RWPE2 (cell line): ENCODE data around the gene SPRR4.

Experiments used
- ATAC-seq: fragments of 200-7000 bp; cut with Tn5 transposase; 3 replicates; pipeline ENCODE4 v1.9.1; 2021; ENCODE audit warnings: low read depth
- DNase-seq: peaks from one replicate; pipeline ENCODE4 v3.0.0-alpha.2; 2020; ENCODE audit warnings: low spot score
- H3K27ac ChIP-seq: fragments of 450-650 bp; 2 replicates; pipeline ENCODE4 v1.5.1; 2017; ENCODE audit warnings: mild to moderate bottlenecking; ENCODE audit not compliant: poor library complexity, severe bottlenecking
- H3K27me3 ChIP-seq: fragments of 250-450 bp; sonication (Bioruptor Pico); 2 replicates; pipeline ENCODE4 v1.5.1; 2021; ENCODE audit warnings: mild to moderate bottlenecking, moderate library complexity; ENCODE audit not compliant: insufficient read depth, poor library complexity, severe bottlenecking
- H3K36me3 ChIP-seq: fragments of 250-450 bp; sonication (Bioruptor Pico); 2 replicates; pipeline ENCODE4 v1.5.1; 2020; ENCODE audit warnings: low read depth, mild to moderate bottlenecking, moderate library complexity
- H3K4me1 ChIP-seq: fragments of 250-450 bp; sonication (Bioruptor Pico); 2 replicates; pipeline ENCODE4 v1.5.1; 2021; ENCODE audit warnings: mild to moderate bottlenecking, moderate library complexity; ENCODE audit not compliant: insufficient read depth, poor library complexity, severe bottlenecking
- H3K4me3 ChIP-seq: fragments of 250-450 bp; sonication (Bioruptor Pico); 2 replicates; pipeline ENCODE4 v1.5.1; 2021; ENCODE audit warnings: mild to moderate bottlenecking, moderate library complexity; ENCODE audit not compliant: severe bottlenecking
- H3K9me3 ChIP-seq: fragments of 250-450 bp; sonication (Bioruptor Pico); 2 replicates; pipeline ENCODE4 v1.5.1; 2021; ENCODE audit warnings: mild to moderate bottlenecking, moderate library complexity; ENCODE audit not compliant: severe bottlenecking
- CTCF ChIP-seq: fragments of 450-650 bp; IDR thresholded peaks from one replicate; pipeline ENCODE4 v1.5.1; 2017; ENCODE audit warnings: mild to moderate bottlenecking, moderate library complexity; ENCODE audit not compliant: poor library complexity, severe bottlenecking

Gene SPRR4

DNA sequence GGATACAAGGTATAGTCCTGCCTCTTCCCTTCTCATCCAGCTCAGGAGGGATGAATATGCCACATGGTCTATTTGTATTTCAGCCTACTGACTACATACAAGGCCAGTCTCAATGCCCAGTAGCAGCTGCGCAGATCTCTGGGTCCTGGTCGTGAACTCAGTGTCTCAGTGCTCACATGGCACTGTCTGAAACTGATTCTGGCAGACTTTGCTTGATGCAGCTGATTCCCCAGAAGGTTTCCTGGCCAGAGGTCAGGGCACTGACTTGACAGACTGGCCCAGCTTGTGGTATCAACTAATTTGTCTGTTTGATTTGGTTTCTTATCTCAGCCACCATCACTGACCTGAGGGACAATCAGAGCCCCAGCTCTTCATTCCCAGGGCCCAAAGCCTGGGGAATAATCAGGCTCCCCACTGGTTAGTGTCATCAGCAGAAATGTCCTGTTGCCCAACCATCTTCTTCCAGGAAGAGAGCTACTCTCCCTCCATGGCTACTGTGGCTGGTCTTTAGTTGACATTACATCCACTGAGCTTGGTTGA lies 7.5 kb upstream of the SPRR4 start:
- Histone ChIP-seq H3K36me3 (no peaks in the 10 kb centered on the region), H3K9me3 (no peaks in the 10 kb centered on the region)
- TF ChIP-seq CTCF = no peak

DNA sequence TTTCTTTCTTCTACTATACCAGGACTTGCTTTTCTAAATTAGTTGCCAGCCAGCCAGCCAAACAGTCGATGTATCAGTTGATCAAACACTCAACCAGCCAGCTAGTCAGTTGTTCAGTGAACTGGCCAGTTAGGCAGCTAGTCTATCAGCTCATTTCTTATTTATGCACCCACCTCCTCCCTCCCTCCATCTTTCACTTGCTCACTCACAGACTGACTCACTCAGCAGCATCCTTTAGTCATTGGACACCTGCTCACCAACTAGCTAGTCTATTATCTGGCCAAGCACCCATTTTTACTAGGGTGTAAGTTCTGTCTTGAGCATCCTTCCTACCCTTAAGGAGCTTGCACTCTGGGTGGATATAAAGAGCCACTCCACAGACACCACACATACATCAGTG lies 5.9 kb upstream of the SPRR4 start:
- DNase-seq (no peak), ATAC-seq (peak; percentile 49; the same call in 1 of the 3 replicates)
- Histone ChIP-seq H3K9me3 (no peaks in the 10 kb centered on the region), H3K36me3 (no peaks in the 10 kb centered on the region), H3K27ac (no peak overlapping the region), H3K4me3 (no peak overlapping the region), H3K27me3 (no peaks in the 10 kb centered on the region), H3K4me1 (peaks cover 9% of the 10 kb centered on the region)
- TF ChIP-seq CTCF = no peak

More for the DNA sequence above, 7.5 kb upstream of the SPRR4 start:
- ATAC-seq = no peak
- Histone ChIP-seq H3K4me1 (peaks cover 9% of the 10 kb centered on the region), H3K27ac (no peak overlapping the region), H3K4me3 (no peak overlapping the region), H3K27me3 (no peaks in the 10 kb centered on the region)
- no peak for DNase-seq

- H3K4me1 ChIP-seq = peaks cover 9% of the 10 kb centered on the region
- H3K27me3 ChIP-seq = no peaks in the 10 kb centered on the region
- no peak overlapping the region for H3K4me3 ChIP-seq
- H3K27ac ChIP-seq = no peak overlapping the region
- H3K9me3 ChIP-seq = no peaks in the 10 kb centered on the region
- ATAC-seq (no peak), DNase-seq (no peak)
- no peak for TF ChIP-seq CTCF
- H3K36me3 ChIP-seq = no peaks in the 10 kb centered on the region
Measured at GRCh38 chr1:152965853-152966252, 4.6 kb upstream of the SPRR4 start.

DNA sequence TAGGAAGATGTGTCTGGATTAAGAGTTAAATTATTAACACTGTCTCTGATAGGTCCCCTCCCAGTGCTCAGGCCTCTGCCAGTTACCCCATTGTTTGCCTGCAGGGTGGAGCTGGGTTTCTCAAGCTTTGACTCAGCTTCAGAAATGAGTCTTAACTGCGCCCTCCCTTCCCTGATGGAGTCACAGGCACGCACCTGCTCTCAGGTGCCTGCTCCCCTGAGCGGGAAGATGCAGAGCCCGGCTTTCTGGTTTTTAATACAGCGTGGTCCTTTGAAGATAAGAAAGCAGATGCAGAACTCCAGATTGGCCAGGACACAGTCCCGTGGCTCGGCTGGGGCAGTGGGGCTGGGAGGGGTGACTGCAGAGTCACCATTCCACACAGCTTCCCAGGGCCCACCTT lies 3.2 kb upstream of the SPRR4 start:
- H3K36me3 ChIP-seq = no peaks in the 10 kb centered on the region
- no peak for TF ChIP-seq CTCF
- H3K4me1 ChIP-seq = peaks cover 10% of the 10 kb centered on the region
- peak overlapping the region; percentile 28 for H3K27ac ChIP-seq
- no peaks in the 10 kb centered on the region for H3K9me3 ChIP-seq
- ATAC-seq (peak; percentile 99), DNase-seq (no peak)
- H3K4me3 ChIP-seq = no peak overlapping the region
- no peaks in the 10 kb centered on the region for H3K27me3 ChIP-seq

GRCh38 chr1:152968248-152968647 lies 2.2 kb upstream of the SPRR4 start:
- no peaks in the 10 kb centered on the region for H3K36me3 ChIP-seq
- no peak overlapping the region for H3K27ac ChIP-seq
- H3K27me3 ChIP-seq = no peaks in the 10 kb centered on the region
- no peak for TF ChIP-seq CTCF
- H3K4me1 ChIP-seq = peaks cover 20% of the 10 kb centered on the region
- DNase-seq (no peak), ATAC-seq (no peak)
- H3K9me3 ChIP-seq = no peaks in the 10 kb centered on the region
- no peak overlapping the region for H3K4me3 ChIP-seq
